NCI-H2227 treated with DMSO at 0.1 percent for 48 hours (cell line): ENCODE results near the gene PI4KB.
"Not testable (repeated sequence)": the region's sequence is repeated elsewhere in the genome, so short reads cannot be mapped to it uniquely, and the experiment has no call there.

Experiments used
- DNase-seq: peaks from one replicate; lab custom pipeline; 2025; lab: John Stamatoyannopoulos, UW

Gene PI4KB

DNA sequence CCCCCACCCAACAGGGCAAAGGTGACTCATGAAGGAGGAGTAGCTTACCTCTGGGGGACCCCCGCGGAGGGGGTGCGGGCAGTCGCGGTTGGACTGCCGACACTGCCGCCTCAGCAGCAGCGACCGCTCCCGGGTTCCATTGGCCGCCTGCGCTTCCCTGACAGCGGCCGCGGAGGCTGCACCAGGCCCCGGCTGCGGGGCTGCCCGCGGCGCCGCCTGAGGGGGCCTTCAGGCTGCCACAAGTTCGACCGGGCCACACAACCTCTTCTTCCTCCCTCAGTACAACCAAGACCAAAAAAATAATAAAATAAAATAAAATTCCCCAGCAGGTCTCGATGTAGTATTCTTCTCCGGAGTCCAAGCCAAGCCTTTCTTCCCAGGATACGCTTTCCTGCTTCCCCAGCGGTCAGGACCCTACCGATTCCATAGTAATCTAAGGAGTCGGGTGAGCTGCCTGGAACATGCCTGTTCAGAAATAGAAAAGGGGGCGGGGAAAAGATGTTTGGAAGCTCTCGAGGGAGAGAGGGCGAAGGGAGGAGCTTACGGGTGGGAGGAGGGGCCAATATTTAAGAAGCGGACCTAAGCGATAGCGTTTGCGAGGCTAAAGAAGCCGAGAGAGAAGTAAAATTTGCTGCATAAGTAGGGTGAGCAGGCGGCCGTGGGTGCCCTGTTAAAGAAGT, at the start of gene PI4KB:
Gene PI4KB, minus strand, starts transcription at position 194 of the 680 bp plus-strand sequence. CDS start 10,935 bp downstream, outside the sequence.
- peak; percentile 99 for DNase-seq

DNA sequence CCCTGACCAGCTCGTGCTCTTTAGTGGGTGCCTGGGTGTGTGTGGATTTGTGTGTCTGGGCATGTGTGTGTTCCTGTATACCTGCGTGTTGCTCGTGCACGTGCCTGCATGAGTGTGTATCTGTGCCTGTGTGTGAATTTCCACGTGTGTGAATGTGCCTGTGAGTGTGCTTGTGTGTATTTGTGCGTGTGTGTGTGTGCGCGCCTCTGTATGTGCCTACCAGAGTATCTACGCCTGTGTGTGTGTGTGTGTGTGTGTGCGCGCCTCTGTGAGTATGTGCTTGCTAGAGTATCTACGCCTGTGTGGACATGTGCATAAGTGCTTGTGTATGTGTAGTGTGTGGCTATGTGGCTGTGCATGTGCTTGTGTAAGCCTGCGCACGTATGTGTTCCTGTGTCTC, 46.0 kb upstream of the PI4KB start:
- DNase-seq: no peak

DNA sequence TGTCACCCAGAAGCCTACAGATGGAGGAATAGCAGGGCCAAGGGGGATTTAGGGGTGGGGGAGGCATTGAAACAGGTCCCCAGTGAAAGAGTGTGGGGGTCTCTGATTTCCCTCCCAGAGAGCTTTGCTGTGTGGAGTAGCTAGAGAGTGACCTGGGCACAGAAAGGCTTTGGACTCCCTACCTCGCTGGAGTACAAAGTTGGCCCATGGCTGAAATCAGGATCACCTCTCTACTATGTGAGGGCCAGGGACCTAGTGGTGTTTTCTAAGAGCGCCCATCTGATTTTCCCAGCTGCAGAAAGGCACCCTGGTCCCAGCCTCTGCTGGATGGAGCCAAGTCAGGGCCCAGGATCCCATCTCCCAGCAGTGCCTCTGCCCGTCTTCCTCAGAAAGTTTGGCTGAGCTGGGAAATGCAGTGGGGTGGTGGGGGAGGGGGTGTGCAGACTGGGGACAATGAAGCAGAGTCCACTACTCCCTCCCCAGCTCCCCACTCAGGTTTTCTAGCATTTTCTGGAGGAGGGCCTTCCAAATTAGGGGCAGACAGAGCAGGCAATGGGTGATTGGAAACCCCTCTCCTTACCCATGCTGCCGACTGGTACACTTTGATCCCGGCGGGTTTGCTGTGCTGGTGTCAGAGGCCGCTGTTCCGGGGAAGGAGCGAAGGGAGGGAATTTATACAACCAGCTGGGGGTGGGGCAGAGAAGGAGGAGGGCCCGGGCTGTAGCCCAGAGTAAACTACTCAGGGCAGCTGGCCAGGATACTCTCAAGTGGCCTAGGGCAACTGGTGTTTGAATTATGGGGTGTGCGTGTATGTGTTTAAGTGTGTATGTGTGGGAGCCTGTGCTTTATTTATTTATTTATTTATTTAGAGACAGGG, 45.1 kb upstream of the PI4KB start, which contains the start of gene SELENBP1:
Gene SELENBP1, minus strand, starts transcription at position 648 of the 877 bp plus-strand sequence. Its CDS starts 64 bp downstream, at position 584.
- peak; percentile 70 for DNase-seq

DNA sequence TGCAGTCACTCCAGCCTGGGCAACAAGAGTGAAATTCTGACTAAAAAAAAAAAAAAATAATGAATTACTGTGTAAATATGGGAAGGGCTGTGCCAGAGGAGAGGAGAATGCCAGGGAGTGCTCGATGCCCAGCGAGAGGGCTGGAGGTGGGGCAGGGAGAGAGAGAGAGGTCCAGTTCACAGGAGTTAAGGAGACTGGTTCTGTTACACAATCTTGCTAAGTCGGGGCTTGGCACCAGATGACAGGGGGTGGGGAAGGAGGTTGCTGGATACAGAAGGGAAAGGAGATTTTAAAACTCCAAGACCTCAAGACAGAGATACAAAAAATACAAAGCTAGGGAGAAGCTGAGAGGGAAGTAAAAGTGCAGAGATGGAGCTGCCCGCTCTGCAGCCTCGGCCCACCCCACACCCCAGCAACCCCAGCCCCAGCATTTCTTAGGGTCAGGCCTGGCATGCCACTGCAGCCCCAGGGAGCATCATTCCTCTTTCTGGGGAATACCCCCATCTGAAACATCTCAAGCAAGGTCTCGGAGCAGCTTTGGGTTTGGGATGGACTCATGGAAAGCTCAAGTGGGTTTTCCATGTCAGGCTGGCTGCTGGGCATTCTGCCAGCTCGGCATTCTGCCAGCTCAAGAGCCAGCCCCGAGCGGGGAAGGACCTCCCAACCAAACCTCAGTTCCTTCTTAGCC, 44.3 kb upstream of the PI4KB start:
- peak; percentile 70 for DNase-seq

DNA sequence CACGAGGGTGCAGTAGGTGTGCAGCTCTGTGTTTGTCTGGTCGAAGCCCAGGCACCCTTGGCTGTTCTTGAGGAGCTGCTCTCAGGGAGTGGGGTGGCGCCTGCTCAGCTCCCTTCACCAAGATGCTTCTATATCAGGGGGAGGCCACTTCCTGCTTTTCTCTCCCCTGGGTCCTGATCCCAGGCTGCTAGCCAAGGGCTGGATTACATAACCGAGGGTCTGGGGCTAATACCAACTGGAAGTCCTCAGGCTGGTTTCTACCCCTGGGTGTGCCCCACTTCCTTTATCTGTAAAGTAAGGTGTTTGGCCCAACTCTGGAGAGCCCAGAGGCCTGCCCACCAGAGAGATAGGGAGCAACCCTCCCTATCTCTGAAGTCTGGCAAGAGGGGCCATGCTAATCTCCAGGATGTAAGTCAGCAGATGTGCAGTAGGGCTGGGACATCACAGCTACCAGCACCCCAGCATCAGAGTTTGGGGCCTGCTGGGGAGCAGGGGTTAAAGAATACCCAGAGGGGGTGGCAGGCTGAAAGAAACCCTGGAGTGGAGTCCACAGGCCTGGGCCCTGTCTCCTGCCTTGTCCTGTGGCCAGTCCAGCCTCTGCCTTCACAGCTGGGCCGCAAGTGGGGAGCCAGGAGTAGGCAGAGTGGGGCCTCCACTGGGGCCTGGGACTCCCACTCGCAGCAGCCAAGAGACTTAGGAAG, 43.1 kb upstream of the PI4KB start:
- no peak for DNase-seq

DNA sequence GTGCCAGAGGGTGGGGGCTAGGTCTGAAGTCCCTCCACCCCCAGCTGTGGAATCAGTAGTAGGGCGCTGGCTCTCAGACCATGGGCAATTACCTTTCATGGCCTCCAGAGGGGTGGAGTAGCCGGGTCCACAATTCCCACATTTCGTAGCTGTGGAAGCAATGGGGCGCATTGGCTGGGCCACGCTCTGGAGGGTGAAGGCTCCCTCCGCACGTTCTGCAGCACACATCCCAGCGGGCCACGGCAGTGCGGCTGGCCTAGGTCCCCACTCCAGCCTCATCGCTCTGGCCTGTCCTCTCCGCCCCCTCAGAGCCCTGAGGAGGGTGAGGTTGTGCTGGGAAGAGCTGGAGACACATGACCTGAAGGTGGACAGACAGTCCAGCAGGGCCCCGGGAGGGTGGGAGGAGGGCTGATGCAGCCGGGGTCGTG, 42.4 kb upstream of the PI4KB start:
- no peak for DNase-seq

DNA sequence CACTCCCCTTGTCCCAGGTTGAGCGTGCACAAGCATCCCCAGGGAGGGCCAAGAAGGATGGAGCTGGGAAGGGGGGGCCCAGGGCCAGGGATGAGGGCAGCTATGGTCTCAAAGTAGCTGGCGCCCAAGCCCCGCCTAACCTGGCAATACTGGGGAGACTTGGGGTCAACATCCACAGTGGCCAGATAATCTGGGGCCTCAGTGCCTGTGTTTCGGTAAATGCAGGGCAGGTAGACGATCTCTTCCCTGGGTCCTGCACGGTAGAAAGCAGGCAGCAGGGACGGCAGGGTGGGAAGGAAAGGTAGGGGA, 42.0 kb upstream of the PI4KB start:
- no peak for DNase-seq

DNA sequence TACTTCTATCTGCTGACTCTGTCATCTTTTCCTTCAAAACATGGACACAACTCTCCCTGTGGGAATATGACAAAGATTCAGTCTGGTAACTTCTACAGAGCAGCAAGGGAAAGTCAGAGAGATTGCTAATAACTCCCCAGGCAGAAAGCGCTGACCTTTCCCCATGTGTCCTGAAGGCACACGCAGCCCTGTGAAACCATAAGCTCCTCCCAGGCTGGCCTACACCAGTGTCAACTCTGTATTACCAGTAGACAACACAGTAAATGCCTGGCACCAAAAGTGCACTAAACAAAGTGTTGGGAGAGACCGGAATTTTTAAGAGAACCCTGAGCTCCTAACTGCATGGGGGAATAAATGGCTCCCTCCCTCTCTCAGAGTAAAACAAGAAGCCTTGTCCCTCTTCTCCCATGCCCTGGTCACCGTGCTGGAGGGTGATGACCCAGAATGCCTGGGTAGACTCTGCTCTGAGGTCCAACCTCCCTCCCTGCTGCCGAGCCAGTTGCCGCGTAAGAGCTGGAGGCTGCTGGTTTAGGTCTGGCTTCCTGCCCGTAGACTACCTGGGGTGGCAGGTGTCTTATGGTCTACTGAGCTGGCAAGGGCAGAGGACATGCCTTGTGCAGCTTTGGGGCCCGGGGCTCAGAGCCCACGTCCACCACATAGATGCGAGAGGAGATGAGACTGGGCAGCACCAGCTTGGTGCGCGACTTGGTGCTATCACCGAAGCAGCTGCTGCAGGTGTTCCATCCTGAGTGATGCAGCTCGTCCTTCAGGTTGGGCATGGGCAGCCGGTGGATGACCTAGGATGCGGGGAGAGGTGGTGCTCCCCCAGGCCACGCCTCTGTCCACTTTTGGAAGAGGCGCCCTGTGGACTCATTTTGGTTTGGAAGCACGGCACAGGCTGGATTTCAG, 41.4 kb upstream of the PI4KB start:
- DNase-seq: no peak

DNA sequence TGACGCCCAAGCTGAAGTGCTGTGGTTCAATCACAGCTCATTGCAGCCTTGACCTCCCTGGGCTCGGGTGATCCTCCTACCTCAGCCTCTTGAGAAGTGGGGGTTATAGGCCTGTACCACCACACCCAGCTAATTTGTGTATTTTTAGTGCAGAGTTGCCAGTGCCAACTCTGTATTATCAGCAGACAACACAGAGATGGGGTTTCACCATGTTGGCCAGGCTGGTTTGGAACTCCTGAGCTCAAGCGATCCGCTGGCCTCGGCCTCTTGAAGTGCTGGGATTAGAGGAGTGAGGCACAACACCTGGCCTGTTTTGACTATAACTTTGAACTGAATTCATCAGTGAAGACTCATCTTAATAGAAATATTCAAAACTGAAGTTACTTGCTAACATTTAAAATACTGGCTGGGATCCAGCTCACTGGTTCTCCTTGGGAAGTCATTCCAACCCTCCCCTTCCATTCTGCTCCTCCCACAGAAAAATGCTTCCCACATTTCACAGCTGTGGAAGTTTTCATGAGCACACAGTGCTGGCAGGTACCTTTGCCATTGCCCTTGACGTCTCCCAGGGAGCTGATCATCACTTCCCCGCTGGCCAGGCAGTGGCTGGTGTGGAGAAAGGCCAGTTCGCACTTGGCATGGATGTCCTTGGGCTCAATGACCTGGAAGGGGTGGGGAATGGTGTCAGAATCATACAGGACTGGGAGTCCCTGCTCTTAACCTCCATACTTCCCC, 40.6 kb upstream of the PI4KB start:
- DNase-seq: no peak

DNA sequence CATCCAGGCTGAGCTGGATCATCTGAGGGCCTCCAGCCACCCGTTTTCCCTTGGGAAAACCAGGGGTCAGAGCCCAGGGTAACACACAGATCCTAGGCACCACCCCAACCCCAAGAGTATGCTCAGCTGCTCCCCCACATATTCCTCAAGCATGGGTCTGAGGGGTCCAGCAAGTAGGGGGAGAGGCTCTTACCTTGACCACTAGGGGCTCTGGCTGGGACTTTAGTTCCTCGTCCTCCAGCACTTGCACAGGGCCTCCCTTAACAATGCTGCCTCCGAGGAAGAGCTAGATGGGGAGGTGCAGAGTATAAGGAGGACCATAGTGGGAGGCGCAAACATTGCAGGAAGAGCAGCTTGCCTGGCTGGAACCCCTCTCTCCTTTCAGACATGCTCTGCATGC, 37.8 kb upstream of the PI4KB start:
- no peak for DNase-seq

DNA sequence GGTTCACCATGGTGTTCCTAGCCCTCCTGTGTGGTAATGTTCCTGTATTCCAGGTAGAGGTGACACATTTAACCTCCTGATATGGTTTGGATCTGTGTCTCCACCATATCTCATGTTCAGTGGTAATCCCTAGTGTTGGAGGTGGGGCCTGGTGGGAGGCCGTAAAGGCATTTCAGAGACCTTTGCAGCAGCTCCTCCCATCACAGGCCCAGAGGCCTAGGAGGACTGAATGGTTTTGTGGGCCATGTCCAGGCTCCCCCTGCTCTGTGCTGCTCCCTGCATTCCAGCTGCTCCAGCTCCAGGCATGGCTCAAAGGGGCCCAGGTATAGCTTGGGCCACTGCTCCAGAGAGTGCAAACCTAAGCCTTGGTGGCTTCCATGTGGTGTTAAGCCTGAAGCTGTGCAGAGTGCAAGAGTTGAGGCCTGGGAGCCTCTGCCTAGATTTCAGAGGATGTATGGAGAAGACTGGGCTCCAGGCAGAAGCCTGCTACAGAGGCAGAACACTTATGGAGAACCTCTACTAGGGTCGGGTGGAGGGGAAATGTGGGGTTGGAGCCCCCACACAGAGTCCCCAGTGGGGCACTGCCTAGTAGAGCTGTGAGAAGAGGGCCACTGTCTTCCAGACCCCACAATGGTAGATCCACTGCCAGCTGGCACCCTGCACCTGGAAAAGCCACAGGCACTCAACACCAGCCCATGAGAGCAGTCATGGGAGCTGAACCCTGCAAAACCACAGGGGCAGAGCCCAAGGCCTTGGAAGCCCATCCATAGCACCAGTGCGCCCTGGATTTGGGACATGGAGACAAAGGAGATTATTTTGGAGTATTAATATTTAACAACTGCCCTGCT, 35.3 kb upstream of the PI4KB start:
- DNase-seq: no peak

DNA sequence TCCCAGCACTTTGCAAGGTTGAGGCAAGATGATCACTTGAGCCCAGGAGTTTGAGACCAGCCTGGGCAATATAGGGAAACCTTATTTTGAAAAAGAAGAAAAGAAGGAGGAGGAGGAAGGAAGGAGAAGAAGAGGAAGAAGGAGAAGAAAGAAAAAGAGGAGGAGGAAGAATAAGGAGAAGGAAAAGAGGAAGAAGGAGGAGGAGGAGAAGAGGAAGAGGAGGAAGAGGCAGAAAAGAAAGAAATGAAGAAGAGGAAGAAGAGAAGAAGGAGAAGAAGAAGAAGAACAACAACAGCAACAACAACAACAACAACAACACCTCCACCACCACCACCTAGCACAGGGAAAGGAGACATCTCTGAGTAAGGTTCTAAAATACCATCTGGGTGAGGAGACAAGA, 34.7 kb upstream of the PI4KB start:
- DNase-seq: no peak

DNA sequence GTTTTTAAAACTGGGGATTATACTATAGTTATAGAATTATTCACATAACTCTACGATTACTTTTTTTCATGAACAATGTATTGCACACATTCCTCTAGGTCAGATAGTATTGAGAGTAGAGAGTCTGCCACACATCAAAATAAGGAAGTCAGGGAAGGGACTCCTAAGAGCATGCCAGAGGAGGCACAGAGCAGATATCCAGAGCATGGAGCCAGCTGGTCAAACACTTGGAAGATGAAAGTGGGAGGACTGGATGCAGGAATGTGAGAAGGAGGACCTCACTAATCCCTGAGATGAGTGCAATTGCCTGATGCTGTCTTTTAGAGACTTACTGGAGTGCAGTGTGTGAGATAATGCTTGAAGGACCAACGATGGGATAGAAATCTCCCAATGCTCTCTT, 29.5 kb upstream of the PI4KB start:
- no peak for DNase-seq

DNA sequence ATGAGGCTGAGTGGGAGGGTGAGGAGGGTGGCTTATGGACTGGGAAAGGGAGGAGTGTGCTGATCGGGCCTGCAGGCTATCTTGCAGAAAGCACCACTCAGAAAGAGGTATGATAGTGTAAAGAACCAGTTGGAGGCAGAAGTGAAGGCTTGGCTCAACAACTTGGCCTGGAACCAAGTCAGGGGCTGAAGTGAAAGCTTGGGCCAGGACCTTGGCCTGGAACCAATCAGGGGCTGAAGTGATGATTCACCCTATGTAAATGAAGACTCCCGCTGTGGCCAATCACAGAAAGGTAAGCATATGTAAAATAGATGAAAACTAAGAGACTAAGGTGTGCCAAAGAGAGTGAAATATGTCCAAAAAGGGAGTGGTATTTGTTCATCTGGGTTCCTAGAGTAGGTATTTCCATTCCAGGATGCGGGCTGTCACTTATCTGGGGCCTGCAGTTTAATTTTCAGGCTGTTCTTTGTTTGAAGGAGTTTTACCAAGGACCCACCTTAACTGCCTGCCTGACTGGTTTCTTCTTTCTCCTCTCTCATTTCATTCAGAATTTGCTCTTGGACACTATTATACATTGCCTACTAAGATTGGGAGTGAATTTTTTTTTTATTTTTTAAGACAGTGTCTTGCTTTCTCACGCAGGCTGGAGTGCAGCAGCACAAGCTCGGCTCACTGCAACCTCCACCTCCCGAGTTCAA, 25.0 kb upstream of the PI4KB start:
- no peak for DNase-seq

DNA sequence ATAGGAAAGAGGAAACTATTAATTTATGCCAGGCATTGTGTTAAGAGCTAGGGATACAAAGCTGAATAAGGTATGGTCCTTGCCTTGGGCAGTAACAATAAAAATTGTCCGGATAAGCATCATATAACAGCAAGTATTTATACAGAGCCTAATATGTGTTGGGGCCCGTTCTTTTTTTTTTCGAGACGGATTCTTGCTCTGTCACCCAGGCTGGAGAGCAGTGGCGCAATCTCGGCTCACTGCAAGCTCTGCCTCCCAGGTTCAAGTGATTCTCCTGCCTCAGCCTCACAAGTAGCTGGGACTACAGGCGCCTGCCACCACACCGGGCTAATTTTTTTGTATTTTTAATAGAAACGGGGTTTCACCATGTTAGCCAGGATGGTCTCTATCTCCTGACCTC, 23.1 kb upstream of the PI4KB start:
- not testable (repeated sequence) for DNase-seq

DNA sequence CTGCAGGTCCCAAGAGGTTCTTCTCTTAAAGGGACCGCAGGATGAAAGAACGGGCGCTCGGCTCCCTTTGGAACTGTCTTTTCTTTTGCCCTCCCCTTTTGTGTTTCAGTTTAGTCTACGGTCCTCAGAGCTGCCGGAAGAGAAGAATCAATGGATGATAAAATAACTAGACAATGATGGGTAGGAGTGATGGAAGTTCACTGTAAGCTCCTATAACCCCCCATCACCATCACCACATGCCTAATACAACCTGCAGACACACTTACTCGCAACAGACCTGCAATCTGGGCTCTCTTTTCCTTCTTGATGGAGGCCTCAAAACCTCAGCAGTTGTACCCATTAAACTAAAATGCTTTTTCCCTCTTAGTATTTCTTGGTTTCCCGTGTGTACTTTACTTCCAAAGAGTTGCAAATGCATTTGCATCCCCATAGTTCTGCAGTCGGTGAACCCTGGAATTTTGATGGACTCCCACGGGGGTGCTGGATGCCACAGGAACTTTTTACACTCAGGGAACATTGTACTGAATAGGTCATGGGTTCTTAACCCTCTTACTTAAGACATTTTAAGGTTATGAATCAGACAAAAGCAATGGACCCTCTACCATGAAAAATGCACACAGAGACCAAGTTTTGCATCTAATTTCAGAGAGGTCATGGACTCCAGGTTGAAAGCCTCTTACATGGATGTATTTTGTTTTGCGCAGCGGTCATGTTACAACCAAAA, 20.5 kb upstream of the PI4KB start:
- no peak for DNase-seq

DNA sequence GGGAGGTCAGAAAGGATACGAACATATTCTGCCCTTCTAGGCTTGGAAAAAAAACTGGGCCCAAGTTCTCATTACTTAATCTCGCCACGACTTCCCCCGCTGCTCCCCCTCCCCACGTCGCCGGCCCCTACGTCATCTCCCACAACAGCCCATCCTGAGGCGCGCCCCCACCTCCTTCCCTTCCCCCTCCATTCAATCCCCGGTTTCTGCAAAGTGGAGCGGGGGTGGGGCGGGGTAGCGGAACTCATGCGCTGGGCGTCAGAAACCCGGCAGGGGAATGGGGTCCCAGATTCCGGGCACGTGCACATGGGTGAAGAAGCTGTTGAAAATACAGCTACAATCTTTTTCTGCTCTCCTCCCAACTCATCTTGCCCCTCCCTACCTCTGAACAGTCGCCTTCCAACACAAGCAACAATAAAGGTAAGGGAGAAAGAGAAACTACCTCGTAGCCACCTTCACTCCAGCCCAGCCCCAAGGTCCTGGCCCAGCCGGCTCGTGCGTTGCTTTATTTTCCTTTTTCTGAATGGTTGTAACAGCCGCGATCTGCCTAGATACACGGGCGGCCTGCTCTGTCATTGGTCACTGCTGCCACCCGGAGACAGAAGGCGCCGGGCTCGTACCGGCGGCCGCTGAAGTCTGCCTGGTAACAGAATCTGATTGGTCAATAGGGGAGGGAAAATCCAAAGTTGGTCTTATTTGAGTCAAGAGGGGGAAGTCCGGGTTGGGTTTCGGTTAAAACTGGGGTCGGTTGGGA, 19.7 kb upstream of the PI4KB start, which contains the start of gene RFX5:
Gene RFX5, minus strand, starts transcription at position 484 of the 754 bp plus-strand sequence. CDS start 932 bp downstream, outside the sequence.
- DNase-seq: peak; percentile 96
